Activated T-helper 9 cell treated with anti-CD3 and anti-CD28 coated beads, Interleukin-2, amount 50 U/mL, for 16 hours (primary cell): ENCODE measurements around the gene NT5DC4.

Experiments used
- DNase-seq: peaks from one replicate; pipeline ENCODE4 v3.0.0-alpha.2; 2020; ENCODE audit warnings: low read depth

Gene NT5DC4

GRCh38 chr2:112784199-112785189 lies 63.7 kb downstream of the NT5DC4 start, which contains the start of gene IL1A:
IL1A (minus strand) TSS chr2:112784493; CDS start chr2:112783770, 723 bp downstream.
- DNase-seq: no peak

GRCh38 chr2:112787294-112787693 lies 66.5 kb downstream of the NT5DC4 start:
- no peak for DNase-seq

GRCh38 chr2:112787729-112788393 lies 67.0 kb downstream of the NT5DC4 start:
- DNase-seq: no peak

DNA sequence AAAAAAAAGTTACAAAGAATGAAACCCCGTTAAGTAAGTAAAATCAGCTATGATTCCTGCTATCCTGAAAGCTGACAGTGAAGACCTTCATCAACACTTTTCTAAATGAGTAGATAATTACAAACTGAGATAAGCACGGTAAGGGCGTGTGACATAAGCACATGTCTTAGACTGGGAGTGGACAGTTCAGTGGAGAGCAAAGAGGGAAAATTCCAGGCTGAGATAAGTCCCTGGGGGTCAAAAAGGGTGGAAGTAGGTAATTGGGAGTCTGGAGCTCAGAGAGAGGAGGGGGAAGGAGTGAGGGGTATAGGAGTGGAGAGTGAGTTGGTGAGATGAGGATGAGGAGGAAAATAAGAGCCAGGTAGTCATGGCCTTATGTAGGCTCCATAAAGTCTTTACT lies 67.8 kb downstream of the NT5DC4 start:
- no peak for DNase-seq
